ENCODE results near the gene TTC3.

Gene TTC3

DNA sequence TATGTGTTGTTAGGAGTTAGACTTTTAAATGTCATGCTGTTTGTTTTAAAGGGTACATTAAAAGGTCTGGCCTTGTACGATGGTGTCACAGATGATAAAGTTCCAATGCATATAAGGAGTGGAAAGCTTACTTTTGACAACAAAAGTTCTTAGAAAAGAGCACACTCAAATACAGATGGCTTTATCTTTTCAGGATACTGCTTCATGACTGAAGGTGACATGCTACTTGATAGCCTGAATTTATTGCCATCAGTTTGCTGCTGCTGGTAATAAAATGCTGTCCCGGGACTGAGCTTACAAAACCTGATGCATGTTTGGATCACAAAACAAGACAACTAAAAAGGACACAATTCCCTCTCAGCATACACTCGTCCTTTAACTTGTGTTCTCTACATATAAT is 84.9 kb downstream of the TTC3 start:
- DNase-seq = no peak

DNA sequence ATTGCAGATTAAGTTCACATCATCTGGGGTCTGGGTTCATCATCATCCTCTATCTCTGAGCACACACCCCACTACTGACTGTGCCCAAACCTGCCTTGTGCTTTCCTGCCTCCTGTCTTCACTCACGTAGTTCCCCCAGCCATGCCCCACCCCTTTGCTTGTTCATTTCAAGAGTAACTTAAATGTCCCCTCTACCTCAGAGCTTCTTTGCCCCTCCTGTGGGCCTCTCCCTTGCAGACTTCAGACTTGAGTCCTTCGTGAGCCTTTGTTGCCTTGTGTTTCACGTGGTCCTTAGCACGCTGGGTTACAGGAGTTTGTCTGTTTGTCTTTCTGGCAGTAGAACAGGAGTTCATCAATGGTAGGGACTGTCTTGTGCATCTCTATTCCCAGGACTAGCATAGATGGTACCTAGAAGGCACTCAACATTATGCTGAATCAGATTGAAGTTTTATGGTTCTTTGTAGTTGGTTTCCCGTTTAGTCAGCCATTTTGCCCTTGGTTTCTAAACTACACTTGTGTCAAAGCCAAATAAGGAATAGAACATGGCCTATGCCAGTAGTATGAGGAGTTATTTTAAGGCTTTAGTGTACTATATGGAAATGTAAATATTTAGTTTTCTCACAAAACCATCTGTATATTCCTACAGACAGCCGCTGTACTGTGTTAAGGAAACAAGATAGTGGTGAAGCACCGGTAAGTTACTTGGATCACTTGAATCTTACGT is 86.2 kb downstream of the TTC3 start:
- DNase-seq = no peak

DNA sequence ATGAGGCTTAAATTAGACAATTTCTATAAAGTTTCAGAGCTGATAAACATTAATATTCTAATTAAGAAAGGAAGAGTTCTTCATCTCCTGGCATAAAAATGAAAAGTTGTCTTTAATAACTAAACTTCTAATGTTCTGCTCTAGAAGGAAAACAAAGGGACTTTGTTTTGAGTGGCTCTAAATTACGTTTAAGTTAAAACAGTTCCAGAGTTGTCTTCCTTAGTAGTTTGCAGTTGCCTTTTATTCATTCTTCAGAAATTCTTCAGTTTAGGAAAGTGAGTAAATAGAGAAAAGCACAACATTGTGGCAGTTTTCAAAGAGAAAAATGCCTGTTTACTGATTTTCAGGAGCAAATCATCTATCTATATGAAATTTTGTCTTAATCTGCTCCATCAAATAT is 86.9 kb downstream of the TTC3 start:
- DNase-seq = no peak

DNA sequence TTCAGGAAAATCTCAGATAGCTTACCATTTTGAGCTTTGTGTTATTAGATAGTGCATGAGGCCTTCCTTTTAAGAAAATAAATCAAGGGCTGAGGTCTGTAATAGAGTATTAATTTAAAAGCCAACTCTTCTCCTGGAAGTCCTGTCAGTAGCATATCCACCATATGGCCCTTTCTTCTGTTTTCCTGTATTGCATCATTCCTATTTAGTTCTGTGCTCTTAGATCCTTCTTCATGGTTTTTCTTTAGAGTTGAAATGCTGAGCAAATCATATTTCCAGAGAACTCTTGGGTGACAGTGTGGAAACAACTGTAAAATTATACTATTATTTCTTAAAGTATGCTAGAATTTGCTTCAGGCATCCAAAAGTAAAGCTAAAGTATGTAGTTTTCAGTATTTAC is 91.7 kb downstream of the TTC3 start:
- no peak for DNase-seq

DNA sequence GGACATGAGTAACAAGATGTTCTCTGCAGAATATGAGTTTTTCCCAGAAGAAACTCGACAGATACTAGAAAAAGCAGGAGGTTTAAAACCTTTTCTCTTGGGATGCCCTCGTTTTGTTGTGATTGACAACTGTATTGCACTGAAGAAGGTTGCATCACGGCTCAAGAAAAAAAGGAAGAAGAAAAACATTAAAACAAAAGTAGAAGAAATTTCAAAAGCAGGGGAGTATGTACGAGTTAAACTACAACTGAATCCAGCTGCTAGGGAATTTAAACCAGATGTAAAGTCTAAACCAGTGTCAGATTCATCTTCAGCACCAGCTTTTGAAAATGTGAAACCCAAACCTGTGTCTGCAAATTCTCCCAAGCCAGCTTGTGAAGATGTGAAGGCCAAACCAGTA is 92.5 kb downstream of the TTC3 start:
- no peak for DNase-seq

DNA sequence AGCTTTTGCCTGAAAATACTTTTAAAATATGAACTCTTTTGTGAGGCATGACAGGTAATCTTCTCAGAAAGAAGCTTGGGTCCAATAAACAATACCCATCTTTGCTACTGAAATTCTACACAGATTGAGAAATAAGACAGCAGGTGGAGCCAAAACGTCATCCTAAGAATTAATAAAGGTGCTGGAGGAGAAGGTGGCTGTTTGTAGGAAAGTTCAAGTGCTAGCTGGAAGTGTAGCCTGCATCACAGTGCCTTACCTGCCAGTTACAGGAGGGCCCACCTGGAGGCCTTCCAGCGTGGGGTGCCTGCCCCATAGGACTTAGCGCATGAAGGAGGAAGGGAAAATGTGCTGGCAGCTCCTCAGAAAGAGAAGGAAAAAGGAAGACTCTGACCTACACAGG is 93.7 kb downstream of the TTC3 start:
- DNase-seq = no peak

DNA sequence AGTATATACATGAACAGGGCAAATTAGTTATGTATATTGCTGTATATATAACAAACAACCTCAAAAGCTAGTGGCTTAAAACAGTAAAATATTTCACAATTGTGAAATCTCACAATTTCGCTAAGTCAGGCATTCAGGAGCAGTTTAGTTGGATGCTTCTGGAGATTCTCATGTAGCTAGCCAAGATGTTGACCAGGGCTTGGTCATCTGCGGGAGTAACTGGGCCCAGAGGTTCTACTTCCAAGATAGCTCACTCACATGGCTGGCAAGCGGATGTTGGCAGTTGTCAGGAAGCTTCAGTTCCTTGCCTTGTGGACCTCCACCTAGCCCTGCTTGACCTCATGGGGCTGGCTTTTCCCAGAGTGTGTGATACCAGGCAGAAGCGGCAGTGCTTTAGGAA is 95.6 kb downstream of the TTC3 start:
- no peak for DNase-seq

DNA sequence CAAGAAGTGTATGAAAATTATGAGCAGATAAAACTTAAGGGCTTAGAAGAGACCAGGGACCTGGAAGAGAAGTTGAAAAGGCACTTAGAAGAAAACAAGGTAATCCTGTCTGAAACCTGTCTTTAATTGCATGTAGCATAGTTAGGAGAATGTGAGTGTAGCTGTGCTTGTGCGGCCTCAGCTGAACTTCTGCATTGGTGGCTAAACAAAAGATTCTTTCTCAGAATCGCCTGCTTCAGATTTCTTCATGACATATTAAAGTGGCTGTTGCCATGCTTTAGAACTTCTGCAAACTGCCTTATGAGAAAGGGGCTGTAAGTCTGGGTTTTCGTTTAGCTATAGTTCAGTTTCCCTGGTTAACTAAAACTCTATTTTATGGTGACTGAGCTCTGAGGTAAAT is 99.6 kb downstream of the TTC3 start:
- DNase-seq = no peak

DNA sequence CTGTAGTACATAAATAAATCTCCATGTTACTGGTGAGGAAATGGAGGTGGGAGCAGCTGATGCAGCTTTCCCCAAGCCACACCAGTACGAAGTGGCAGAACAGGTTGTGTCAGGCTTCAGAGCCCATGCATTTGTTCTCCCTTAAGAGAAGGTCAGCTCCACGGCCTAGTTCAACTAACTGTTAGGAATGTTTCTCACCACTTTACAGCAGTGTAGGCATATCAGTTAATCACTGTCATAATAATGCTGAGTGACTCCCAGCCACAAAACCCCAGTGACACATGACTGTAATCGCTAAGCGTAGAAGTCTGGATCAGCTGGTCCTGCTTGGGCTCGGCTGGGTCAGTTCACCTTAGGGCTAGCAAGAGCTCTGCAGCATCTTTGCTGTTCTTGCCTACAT is 103.7 kb downstream of the TTC3 start:
- DNase-seq = no peak

DNA sequence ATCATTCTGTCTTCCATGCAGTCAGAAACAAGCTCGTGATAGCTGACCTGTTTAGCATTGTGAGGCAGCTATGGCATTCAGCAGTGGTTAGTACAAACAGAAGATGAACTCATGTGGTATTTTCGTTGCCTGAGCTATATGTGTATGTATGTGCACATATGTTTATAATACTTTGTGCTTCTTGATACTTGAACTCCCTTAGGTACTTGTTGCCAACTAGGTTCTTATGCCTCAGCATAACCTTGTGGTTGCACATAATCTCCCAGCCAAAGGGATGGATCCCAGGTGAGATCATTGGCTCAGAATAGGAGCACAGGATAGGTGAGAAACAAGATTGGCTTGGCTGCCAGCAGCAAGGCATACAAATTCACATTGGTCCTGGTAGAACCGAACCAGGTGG is 108.0 kb downstream of the TTC3 start:
- DNase-seq = no peak

DNA sequence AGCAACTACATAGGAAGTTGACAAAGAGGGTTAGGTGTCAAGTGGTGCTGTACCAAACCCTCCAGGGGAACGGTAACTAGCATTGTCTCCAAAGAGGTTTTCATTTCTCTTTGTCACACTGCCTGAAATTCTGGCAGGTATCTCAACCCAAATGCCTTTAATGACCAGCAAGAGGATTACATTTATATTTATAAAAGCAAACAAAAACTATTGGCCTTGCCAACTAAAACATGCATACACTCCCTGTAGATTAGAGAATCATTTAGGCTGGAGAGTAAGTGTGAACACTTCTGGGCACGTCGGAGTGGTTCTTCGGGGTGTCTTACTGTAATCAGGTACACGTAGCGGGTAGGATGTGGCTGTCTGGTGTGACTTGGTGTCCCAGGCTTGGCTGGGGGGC is 109.2 kb downstream of the TTC3 start:
- no peak for DNase-seq

DNA sequence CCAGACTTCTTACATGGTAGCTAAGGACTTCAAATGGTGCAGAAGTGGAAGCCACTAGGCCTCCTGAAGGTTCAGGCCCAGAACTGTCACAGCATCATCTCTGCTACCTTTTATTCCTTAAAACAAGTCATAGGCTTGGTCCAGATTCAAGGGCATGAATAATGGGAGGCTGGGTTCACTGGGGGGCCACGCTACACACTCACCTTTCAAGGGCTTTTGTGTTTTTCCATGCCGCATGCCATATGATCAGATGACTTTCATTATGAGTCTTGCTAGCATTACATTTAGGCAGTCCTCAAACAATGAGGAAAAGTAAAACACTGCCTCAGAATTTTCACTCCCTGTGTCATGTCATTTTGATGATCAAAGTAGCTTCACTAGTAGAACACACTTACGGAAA is 110.7 kb downstream of the TTC3 start:
- no peak for DNase-seq

DNA sequence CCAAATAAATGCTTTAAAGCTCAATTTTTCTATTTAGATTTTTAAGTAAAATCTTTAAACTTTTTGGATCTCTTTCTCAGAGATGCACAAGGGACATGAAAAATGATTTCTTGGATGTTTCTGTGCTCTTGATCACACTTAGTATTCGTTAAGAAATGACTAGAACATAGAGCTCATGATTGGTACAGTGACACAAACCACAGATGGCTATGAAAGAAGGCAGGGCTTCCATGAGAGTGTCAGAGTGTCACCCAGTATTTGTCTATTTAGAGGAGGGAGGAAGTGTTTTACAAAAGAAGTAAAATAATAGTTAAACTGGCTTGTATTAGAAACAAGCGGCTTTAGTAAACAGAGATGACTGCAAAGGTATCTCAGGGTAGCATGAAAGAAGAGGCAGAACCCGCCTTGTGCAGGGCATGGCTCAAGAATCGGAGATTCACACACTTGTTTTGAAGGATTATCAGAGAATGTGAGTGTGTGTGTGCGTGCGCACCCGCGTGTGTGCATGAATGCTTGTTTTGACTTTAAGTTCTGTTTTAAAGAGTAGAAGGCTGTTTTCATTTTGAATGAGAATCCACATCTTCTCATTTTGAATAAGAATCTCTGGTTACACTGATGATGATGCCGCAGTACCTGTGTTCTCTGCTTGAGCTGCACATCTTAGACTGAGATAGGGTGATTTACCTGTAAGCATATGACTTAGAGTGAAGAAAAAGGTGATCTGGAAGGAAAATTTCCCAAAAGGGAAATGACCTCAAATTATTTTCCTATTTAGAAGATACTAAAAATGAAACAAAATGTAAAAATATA is 111.9 kb downstream of the TTC3 start:
- DNase-seq = no peak

DNA sequence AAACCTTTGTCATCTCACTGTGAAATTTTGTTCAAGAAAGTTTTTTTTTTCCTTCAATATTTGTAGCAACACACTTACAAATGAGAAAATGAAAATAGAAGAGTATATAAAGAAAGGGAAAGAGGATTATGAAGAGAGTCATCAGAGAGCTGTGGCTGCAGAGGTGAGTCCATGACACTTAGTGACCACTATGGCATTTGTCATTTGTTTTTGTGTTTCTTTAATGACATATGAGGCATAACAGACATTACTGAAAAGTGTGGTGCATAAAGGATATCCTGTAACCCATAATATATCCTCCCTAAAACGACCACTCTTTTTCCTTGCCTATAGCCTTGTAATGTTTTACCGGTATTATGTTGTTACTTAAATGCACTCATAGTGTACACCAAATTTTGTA is 113.9 kb downstream of the TTC3 start:
- no peak for DNase-seq

DNA sequence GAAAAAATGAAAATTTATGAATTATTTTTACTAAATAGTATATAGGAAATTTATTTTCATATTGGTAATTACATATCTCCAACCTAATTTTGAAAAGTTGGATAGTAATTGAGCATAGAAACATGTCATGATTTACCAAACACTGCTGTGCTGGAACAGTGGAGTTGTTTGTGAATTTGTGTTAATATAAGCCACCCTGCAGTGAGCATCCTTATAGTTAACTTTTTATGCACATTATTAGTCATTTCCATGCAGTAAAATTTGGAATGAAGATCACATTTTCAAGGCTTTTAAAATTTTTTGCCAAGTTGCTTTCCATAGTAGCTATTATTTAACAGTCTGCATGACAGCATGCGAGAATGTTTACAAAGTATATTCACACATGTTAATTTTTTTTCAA is 115.8 kb downstream of the TTC3 start:
- no peak for DNase-seq

DNA sequence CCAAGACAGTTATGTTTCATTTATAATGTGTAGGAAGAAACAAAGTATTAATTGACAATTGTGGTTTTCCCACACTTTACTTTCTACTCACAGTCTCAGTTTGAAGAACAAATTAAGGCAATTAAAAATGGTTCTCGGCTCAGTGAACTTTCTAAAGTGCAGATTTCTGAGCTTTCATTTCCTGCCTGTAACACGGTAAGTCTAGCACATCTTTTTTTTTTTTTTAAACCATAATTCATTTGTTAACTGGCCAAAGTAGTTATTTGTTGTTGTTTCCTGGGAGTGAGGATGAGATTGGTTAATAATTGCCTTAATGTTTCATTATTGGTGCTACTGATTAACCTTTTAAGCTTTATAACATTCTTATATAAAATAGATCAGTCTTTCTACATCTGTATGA is 119.0 kb downstream of the TTC3 start:
- no peak for DNase-seq

DNA sequence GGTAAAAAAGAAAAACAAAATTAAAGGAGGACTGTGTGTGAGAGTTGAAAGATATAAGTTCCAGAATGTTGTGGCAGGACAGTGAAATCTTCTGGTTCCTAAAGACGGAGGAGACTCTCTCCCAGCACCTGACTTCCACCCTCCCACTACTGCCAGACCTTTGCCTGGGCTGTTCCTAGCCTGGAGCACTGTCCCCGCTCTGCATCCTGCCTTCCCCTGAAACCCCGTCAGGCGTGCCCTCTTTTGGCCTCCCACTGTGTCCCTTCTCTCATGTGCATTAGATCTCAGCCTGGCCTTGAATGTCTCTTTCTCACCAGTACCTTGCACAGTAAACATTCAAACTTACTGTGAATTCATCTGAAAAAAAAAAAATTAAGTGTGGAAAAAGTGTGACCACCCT is 120.0 kb downstream of the TTC3 start:
- no peak for DNase-seq

DNA sequence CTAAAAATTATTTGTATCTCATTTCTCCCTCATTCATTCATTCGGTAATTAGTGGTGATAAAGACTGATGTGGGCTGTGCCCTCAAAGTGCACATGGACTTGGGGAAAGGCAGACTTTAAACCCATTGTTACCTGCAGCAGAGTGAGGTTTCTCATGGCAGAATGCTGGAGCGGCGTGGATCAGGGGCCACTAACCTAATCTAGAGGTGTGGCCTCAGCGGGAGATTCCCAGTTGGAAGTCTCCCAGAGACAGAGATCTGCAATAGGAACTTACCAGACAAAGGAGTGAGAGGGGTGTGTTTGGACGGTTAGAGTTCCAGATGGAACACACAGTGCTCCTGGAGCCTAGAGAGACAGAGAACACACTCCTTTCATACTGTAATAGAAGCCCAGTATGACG is 120.6 kb downstream of the TTC3 start:
- no peak for DNase-seq

DNA sequence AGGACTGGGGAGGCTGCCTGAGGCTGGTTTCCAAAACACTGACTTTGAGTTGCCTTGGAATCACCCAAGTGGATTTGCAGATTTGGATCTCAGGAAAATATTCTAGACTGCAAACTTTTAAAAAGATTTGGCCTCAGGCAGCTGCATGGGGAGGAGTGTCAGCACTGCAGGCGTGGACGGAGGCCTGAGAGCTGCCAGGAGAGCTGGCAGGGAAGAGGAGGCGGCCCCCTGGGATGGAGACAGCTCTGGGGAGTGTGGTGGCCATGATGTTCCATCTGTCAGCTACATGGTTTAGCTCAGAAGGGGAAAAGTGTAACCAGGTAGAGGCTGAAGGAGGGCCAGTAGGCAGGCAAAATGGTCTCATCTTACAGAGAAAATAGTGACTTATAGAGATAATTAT is 122.0 kb downstream of the TTC3 start:
- DNase-seq = no peak

DNA sequence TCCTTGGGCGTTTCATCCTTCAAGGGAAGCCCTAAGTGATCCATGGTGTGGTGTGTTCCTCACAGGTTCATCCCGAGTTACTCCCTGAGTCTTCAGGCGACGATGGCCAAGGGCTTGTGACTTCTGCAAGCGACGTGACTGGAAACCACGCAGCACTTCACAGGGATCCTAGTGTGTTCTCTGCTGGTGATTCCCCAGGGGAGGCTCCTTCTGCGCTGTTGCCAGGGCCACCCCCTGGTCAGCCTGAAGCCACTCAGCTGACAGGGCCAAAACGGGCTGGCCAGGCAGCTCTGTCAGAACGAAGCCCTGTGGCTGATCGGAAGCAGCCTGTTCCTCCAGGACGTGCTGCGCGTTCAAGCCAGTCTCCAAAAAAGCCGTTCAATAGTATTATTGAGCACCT is 122.6 kb downstream of the TTC3 start:
- no peak for DNase-seq

DNA sequence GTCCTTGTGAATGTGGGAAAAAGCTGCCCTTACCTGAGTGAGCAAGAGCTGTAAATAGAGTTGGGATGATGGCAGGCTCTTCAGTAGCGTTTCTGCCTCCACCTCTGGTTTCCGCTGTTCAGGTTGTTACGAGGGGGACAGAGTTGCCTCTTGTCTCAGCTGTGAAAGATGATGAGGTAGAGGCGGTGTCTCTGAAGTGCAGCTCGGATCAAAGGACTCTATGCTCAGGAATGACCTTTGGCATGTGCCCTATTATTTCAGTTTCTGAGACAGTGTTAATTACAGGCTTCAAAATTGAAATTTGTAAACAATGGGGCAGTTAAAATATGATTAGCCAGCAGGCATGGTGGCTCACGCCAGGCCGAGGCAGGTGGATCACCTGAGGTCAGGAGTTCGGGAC is 123.8 kb downstream of the TTC3 start:
- DNase-seq = no peak

DNA sequence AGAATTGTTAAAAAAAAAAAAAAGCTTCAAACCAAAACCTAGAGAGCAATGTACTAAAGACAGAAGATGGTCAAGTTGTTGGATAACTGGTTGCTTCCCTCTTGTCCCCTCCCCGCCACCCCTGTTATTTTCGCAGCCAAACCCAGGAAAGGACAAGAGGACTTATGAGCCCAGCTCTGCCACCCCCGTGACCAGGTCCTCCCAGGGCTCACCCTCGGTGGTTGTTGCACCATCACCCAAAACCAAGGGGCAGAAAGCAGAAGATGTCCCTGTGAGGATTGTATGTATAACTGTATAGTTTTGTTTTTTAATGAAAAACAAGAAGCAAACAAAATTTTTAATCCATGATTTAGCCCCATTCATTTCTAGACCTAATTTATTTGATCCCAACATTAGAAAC is 124.7 kb downstream of the TTC3 start:
- no peak for DNase-seq

DNA sequence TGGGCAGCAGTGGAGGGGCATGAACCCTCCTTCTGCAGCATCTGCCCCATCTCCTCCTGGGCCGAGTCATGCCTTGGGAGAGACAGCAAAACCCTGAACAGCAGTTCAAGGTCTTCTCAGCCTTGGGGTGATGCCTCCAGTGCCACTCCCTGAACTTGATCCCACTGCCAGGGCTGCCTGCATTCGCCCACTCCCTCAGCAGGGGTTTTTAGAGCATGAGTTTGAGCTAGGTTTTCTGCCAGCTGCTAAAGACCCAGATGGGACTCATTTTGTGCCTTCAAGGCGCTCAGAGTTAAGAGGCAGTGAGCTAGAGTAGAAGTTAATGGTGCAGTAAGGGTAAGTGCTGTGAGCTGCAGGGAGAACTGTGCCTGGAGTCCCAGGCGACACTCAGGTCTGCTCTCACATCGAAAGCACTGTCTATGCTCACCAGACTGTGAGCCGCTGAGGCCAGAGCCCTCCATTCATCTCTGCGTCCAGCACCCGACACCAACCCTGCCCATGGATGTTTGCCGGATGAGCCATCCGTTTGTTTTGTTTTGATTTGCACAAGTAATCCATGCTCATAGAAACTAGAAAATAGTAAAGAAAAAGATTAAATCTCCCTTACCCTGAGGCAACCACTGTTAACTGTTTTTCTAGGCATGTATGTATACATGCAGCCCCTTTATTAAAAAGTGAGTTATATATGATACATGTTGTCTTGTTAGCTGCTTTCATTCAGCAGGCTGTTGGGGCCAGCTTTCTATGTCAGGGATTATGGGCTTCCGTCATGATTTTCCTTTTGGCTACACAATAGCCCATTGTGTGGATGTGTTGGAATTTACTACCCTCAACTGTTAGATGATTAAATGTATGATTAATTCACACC is 126.2 kb downstream of the TTC3 start:
- DNase-seq = no peak

Data from GOT3 (cell line).